Breast epithelium (tissue), 3 donors: ENCODE measurements around the gene LST1.

Source experiments
- POLR2A ChIP-seq: fragments of 450-650 bp; IDR thresholded peaks from one replicate; pipeline ENCODE4 v1.6.1; 2016; ENCODE audit warnings: antibody characterized with exemption, mild to moderate bottlenecking, moderate library complexity
- TF ChIP-seq, protein P1 (sequence below), 3 donors: fragments of 450-650 bp; IDR thresholded peaks; one replicate each; pipeline ENCODE4 v1.5.1; 2016 to 2017; ENCODE audit warnings: antibody characterized with exemption in 3 of 3, mild to moderate bottlenecking in 3 of 3, moderate library complexity in 3 of 3

DNA sequence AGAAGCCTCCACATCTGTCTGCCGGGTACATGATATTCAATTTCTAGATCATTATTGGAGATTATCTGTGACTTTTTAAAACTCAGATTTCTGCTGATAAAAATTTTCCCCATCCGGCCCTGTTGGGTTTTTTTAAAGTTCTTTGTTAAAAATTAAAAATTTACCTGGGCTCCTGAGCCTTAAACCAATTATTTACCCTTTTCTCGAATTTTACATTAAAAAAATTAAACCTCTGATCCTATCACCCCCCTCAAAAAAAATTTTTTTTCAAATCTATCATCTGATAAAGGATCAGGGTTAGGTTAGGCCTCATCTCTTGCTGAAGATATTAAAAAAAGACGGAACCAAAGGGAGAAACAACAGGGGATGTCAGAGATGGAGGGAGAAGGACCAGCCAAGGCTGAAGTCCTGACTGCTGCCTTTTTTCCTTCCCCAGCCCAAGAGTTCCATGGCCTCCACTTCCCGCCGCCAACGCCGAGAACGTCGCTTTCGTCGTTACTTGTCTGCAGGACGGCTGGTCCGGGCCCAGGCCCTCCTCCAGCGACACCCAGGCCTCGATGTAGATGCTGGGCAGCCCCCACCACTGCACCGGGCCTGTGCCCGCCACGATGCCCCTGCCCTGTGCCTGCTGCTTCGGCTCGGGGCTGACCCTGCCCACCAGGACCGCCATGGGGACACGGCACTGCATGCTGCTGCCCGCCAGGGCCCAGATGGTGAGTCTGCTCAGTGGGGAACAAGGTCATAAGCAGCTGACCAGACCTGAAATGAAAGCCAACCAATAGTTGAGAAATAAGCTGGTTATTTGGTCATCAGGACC, 38.1 kb upstream of the LST1 start:
- TF ChIP-seq, protein P1, sequence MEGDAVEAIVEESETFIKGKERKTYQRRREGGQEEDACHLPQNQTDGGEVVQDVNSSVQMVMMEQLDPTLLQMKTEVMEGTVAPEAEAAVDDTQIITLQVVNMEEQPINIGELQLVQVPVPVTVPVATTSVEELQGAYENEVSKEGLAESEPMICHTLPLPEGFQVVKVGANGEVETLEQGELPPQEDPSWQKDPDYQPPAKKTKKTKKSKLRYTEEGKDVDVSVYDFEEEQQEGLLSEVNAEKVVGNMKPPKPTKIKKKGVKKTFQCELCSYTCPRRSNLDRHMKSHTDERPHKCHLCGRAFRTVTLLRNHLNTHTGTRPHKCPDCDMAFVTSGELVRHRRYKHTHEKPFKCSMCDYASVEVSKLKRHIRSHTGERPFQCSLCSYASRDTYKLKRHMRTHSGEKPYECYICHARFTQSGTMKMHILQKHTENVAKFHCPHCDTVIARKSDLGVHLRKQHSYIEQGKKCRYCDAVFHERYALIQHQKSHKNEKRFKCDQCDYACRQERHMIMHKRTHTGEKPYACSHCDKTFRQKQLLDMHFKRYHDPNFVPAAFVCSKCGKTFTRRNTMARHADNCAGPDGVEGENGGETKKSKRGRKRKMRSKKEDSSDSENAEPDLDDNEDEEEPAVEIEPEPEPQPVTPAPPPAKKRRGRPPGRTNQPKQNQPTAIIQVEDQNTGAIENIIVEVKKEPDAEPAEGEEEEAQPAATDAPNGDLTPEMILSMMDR (IDR thresholded peaks at IDR 0.05) = no peak
- no peak for TF ChIP-seq POLR2A
